HG03432 (cell line): ENCODE results near the gene ZNF365.

ENCODE experiments used
- ATAC-seq: cut with Tn5 transposase; IDR thresholded peaks from one replicate; pipeline ENCODE4 v1.9.1; 2021; ENCODE audit warnings: mild to moderate bottlenecking, moderate library complexity; ENCODE audit not compliant: unreplicated experiment

Gene ZNF365

DNA sequence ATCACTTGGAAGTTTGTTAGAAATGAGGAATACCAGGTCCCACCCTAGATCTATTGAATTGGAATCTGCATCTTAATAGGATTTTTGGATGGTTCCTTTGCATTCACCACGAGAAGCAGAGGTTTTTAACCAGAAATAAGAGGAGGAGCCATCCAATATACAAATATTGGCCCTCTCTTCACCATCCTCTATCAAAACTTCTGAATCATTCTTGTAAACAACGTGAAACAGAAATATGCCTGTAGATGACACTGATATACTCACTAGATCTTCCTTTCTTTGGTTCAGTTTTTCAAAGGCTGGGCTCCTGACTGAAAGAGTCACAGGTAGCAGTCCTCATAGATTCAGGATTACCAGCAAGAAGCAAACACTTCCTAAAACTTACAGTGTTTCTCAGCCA is 39.5 kb downstream of the ZNF365 start:
- ATAC-seq = no peak

DNA sequence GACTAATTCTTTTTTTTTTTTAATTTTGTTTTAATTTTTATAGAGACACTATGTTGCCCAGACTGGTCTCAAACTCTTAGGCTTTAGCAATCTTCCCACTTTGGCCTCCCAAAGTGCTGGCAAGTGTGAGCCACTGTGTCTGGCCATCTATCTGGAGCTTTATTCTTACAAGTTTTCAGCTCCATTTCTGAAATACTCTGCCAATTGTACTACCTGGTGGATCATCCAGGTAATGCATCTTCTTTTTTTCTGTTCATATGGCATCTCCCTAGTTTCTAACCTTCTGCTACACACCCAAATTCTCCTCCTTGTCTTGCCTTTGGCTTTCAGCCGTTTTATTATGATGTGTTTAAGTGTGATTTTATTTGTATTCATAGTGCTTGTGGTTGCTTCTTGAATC is 40.2 kb downstream of the ZNF365 start:
- no peak for ATAC-seq

DNA sequence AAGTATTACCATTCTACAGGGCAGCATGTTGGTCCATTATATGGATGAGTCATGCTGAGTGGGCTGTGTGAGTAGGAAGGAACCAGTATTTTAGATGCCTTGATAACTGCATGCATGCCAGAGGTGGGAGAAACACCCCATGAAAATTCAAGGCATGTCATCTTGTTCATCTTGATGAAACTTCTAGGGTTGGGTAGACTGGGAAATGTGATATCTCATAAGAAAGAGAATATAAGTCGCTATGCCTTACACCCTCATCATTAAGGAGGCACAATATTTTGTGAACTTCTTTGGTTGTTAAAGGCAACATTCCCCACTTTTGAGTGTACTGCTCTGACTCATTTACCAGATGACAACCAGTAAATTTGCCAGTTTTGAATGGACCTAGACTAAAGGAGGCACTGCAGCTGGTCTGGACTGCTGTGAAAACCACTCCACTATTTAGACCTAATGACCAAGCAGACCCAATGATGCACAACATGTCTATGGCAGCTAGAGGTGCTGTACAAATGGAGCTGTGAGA is 48.0 kb downstream of the ZNF365 start:
- no peak for ATAC-seq

DNA sequence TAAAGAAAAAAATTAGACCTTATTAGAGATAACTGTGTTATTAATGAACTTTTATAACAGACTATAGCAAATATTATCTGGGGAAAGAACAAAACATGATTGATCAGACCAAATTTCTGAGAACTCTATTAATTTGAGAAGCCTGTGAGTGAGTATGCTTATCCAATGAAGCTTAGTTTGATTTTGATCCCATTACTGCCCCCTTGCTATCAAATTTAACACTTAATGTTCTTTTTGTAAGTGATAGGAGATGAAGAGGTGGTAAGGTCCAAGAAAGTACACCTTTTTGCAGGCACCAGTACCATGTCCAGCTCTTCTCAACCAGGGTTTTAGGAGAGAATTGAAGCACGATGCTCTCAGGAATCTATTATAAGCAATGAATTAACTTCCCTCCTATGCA is 49.9 kb downstream of the ZNF365 start:
- no peak for ATAC-seq

DNA sequence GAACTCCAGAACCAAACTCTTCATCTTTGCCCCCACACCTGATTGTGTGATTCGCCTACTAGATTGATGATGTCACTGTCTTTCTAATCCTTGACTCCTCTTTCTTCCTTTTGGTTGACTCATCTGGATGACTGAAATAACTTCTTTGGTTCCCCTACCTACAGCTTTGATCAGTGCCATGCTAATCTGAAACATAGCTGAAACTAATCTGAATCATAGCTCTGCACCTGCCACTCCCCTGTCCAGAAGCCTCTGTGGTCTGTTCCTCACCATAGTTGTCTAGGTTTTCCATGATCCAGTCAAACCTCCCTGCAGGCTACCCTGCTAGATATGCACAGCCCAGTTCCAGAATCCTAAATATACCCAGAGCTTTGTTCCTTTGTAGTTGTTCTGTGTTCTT is 51.9 kb downstream of the ZNF365 start:
- ATAC-seq = no peak

DNA sequence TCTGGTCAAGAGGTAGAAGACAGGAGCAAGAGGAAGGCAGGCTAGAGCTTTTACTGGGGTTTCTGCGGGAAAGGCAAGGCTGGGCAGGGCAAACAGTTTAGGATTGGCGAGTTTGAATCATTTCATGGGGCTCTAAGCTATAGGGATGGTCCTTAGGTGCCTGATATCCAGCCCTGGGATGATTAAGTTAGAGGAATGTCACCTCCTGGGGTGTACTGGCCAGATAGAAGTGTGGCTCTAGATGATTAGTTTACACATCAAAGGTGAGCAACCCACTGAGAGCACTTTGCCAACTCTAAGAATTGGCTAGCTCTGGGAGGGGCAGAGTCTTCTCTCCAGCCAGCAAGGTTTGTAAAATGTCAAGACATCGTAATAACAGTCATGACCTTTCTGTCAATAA is 52.4 kb downstream of the ZNF365 start:
- no peak for ATAC-seq

DNA sequence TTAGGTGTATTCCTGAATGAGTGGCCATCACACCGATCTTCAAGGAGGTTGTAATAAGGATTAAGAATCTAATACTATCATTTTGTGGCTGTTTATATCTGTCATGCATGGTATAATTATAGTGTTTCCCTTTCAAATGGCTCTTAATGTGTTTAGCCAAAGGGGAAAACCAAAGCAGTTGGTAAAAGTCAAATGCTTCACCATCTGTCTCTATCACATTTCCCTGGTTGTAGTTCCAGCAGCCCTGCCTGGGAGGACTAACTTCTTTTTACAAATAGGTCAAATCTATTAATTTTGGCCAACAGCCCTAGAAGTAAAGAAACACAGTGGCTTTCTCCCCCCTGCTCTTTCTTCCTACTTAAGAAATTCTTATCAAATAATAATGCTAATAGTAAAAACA is 56.7 kb downstream of the ZNF365 start:
- ATAC-seq = no peak

DNA sequence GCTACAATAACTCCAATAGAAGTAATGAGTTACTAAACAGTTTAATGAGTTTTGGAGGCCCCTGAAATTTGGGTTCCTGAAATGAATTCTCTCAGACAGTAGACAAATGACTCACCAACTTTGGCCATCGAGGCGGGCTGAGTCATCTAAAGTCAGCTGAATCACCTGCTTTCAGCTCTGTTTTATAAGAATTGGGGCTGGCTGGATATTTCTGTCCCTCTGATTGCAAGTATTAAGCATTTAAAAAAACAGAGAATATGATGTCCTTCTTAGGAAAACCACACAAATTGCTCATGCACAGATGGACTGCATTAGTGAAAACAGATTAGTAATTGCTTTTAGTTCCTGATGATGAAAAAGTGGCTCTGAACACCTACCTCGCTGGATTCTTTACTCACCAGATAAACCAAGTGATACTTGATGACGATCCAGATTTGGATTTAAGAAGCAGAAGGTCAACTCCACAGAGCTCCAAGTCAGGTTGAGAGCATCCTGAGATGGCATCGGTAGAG is 59.1 kb downstream of the ZNF365 start:
- peak; percentile 95 for ATAC-seq

DNA sequence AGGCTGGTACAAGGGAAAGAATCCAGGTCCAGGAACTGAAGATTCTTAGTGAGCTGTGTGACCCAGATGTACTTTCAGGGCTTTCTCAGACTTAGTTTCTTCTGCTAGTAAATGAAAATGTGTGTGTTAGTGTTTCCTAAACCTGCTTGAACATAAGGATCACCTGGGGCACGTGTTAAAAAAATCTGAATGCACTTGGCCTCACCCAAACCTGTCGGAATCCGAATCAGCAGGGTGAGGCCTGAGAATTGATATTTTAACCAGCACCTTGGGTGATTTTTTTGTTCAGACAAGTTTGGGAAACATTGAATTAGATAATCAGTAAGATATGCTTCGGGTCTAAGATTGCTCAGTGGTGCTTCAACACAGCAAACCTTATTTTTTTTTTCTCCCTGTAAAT is 59.7 kb downstream of the ZNF365 start:
- ATAC-seq = no peak

DNA sequence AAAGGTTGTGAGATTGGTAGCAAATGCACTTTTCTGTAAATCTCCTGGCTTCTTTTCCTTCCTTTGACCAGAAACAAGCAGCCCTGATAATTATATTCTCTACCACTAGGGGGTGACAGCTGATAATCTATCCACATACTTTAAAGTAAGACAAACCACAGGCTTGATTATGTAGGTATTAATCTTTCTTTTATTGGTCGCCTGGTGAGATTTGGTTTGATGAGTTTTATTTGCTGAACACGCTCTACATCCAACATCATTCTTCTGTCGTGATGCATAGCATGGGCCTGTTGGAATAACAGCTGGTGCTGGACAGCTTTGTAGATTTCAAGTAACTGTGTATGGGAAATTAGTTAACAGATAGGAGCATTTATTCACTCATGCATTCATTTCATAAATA is 63.5 kb downstream of the ZNF365 start:
- ATAC-seq = peak; percentile 52

DNA sequence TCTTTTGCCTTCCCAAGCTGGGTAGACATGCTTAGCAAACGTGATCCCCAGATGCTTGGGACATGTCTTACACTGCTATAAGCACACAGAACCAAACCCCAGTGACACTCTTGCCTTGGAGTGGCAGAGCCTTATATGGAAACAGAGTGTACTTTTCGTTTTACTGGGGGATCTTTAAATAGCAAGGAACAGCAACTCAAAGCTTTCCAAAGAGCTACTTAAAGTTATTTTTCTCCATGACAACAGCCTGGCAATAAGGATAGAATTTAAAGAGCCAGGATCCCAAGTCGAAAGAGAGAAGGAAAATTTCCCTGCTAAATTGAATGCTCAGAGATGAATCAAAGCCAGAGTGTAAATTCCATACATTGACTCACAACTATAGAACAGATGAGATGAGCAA is 67.8 kb downstream of the ZNF365 start:
- no peak for ATAC-seq

DNA sequence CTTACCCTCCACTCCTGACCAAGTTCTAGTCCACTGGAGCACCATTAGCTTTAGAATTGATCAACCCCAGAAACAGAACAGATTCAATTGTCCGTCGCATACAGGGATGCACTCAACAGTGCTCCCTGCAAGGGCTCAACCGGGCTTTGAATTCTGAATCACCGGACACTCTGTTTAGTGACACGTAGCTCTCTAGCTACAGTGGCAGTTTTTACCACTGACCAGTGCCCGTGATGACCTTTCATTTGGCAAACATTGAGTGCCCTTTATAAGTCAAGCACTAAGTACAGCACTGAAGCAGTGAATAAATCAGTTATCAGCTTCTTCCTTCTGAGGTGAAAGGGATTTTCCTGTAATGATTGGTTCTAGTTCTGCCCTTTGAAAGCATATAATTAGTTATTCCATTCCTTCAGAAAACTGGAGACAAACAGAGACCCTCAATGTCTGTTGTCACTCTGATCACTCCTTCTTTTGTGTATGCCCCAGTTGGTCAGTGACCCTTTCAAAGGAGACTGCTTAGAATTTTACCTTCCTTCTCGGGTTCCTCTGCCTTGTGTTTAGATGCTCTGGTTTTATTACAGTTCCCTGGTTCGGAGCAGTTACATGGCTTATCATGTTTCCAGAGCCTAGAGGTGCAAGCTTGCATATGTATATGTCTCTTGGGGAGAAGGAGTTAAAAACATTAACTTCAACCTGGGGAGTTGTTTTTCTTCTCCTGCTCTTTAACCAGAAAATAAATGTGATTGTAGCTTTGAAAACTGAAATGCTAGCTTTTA is 68.9 kb downstream of the ZNF365 start:
- no peak for ATAC-seq

DNA sequence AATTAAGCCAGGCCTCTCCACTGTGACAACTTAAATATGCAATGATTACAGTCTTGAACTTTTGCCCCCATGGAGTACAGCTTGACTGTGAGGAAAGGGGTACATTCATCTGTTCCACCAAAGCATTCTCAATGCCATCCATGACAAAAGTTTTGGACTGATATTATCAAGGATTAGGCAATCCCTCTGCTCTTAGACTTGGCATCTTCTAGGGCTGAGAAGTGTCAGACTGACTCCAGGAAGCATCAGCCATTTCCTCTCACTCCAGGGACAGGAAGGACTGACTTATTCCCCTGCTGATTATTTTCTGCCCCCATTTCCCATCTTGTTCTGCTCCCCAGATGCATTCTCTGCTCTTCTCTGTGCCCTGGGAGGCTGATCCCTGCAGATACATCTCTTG is 69.7 kb downstream of the ZNF365 start:
- no peak for ATAC-seq

DNA sequence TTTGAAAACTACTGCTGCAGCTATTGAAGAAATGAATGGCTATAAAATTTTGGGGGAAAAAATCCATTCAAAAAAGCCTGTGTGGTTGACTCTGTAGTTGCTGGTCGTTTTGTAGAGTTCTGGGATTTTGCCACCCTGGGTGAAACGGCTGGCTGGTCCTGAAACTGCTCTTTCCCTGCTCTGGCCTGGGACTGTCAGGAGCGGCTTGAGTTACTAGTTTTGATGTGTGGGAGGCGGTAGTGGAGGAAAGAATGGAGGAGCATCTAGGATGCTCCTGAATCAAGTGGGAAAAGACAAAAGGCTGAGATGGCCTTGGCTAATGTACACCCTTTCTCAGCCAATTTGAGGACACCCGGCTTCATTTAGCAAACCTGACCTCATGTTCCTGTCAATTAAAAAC is 72.5 kb downstream of the ZNF365 start:
- ATAC-seq = no peak

DNA sequence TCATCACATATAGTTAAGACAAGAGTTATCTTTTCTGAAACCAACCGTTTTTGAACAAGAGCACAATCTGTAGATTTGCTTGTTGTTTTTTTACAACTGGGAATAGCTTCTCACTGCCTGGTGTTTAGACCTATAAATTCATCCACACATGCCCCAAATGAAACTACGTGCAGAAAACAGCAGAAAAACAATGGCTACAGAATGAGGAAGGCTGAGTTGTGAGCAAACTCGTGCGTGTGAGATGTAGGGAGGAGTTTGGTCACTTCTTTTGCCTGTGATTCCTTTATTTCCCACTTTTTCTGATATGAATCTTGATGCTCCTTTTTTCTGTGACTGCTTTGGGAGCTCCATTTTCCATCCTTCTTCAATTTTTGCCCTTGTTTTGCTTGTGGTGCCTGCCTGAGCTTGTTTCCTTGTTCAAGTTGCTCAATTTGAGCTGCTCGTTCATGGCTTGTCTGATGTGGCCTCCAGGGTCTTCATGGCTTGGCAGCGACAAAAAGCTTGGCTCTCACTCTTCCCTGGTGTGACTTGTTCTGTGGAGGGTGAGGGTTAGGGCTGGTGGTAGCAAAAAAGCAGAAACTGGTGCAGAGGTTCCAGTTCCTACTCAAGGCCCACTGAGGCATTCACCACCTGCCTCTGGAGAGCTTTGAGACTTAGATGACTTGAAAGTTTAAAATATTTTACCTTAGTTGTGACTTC is 76.9 kb downstream of the ZNF365 start:
- ATAC-seq = no peak

DNA sequence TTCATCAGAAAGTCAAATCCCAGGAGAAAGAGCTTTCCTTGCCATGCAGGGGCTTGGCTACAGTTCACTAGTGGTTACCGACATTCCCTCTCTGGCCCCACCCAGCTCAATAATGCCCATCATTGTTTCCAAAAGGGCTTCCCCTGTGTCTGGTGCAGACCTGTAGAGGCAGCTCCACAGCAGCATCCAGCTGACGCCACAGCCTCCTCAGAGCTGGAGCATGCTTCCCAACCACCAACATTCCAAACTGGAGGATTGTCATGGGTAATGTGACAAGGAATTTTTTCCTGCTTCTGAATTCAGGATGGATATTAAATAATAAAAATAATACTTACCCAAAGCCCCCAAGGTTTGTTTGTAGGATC is 77.4 kb downstream of the ZNF365 start:
- no peak for ATAC-seq
